ENCODE results near the gene OLFM4. TPM values are rescaled to one million over a fixed set of nuclear protein-coding genes. Genes with fewer than 3 reads are reported as not detected.

The OLFM4 gene
- total and polyA plus RNA-seq, 2 donors (not counting 3 experiments of a cell fraction or from before 2014, with no cell fraction given), result not detected

DNA sequence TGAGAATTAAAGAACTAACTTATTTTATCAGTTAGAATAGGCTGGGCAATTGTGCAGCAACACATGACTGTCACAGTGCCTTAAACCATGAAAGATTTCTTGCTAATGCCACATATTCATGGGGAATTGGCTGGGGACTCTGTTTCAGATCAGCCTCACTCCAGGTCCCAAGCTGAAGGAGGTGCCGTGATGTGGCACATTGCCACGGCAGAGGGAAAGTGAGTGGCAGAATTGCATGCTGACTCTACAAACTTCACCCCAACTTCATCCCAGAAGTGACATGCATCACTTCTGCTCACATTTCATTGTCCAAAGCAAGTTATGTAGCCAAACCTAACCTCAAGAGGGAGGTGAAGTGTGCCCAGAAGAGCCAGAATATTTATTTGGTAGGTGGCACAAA is 37.8 kb downstream of the OLFM4 start:
- DNase-seq (ENCODE audit: low read depth, low spot score) (no peak), FAIRE-seq (no peak)
- no TSS peak for BruUV-seq (replicated peaks)
- Histone ChIP-seq H3K27ac (ENCODE audit: insufficient read depth, low read depth, low read length) (no peak overlapping the region), H3K9me1 (replicated peaks; ENCODE audit: control insufficient read depth, extremely low read depth, insufficient read depth, low read length) (no peaks in the 10 kb centered on the region), H3K9me3 (replicated peaks; ENCODE audit: control insufficient read depth, insufficient read depth, low read length) (peaks cover 2% of the 10 kb centered on the region), H4K20me1 (replicated peaks; ENCODE audit: control insufficient read depth, extremely low read depth, insufficient read depth, low read length) (no peaks in the 10 kb centered on the region), H3K4me3 (replicated peaks in 1 of 3; ENCODE audit: insufficient read depth in 1 of 3, low read depth in 1 of 3, low read length in 3 of 3) (no peak overlapping the region), H3K27me3 (ENCODE audit: control insufficient read depth in 2 of 2, insufficient read depth in 2 of 2, low read length in 2 of 2) (no peaks in the 10 kb centered on the region), H2AFZ (ENCODE audit: low read depth, low read length) (no peak overlapping the region), H3K4me2 (ENCODE audit: insufficient read depth, low read length) (no peak overlapping the region), H3K79me2 (ENCODE audit: control insufficient read depth, insufficient read depth, low read length) (no peaks in the 10 kb centered on the region), H3K4me1 (ENCODE audit: control insufficient read depth, extremely low read depth, insufficient read depth, low read length) (no peaks in the 10 kb centered on the region), H3K9ac (replicated peaks; ENCODE audit: extremely low read depth, insufficient read depth, low read length) (no peak overlapping the region), H3K36me3 (ENCODE audit: control insufficient read depth in 2 of 2, extremely low read depth in 1 of 2, insufficient read depth in 2 of 2, low read length in 2 of 2) (no peaks in the 10 kb centered on the region)
- intact Hi-C loops (cut with micrococcal nuclease) (no loop called here), dilution Hi-C loops (cut with MboI; ENCODE audit: extremely low pct_ligation_motif_present, low sequenced_read_pairs) (no loop called here)
- ChIA-PET POLR2A (no interaction called here), CTCF (no interaction called here)
- no peak for TF ChIP-seq POLR2A (IDR thresholded peaks at IDR 0.05; ENCODE audit: low read depth, low read length)
- no peak for TF ChIP-seq POLR2AphosphoS5 (IDR thresholded peaks at IDR 0.05; ENCODE audit: insufficient read depth, low read depth, low read length)
- no peak for TF ChIP-seq CTCF (IDR thresholded peaks at IDR 0.05; ENCODE audit: extremely low read depth in 1 of 2, insufficient read depth in 1 of 2, low read depth in 1 of 2, low read length in 2 of 2)

GRCh38 chr13:53068585-53069520 is 40.2 kb downstream of the OLFM4 start:
- H3K9ac ChIP-seq (replicated peaks; ENCODE audit: extremely low read depth, insufficient read depth, low read length), result no peak overlapping the region
- no TSS peak for BruUV-seq (replicated peaks)
- no peaks in the 10 kb centered on the region for H4K20me1 ChIP-seq (replicated peaks; ENCODE audit: control insufficient read depth, extremely low read depth, insufficient read depth, low read length)
- dilution Hi-C loops (cut with MboI; ENCODE audit: extremely low pct_ligation_motif_present, low sequenced_read_pairs), result no loop called here
- H3K4me3 ChIP-seq (replicated peaks in 1 of 3; ENCODE audit: insufficient read depth in 1 of 3, low read depth in 1 of 3, low read length in 3 of 3), result no peak overlapping the region
- no peak overlapping the region for H3K27ac ChIP-seq (ENCODE audit: insufficient read depth, low read depth, low read length)
- no peak overlapping the region for H2AFZ ChIP-seq (ENCODE audit: low read depth, low read length)
- no peaks in the 10 kb centered on the region for H3K79me2 ChIP-seq (ENCODE audit: control insufficient read depth, insufficient read depth, low read length)
- no peak overlapping the region for H3K4me2 ChIP-seq (ENCODE audit: insufficient read depth, low read length)
- ChIA-PET POLR2A (no interaction called here), CTCF (no interaction called here)
- no peaks in the 10 kb centered on the region for H3K27me3 ChIP-seq (ENCODE audit: control insufficient read depth in 2 of 2, insufficient read depth in 2 of 2, low read length in 2 of 2)
- intact Hi-C loops (cut with micrococcal nuclease), result no loop called here
- peaks cover 4% of the 10 kb centered on the region for H3K9me3 ChIP-seq (replicated peaks; ENCODE audit: control insufficient read depth, insufficient read depth, low read length)
- TF ChIP-seq JUN (IDR thresholded peaks at IDR 0.05; ENCODE audit: borderline replicate concordance, insufficient read depth, insufficient read length, low read depth) (no peak), MAX (IDR thresholded peaks at IDR 0.05; ENCODE audit: insufficient read depth, insufficient read length) (no peak)
- H3K4me1 ChIP-seq (ENCODE audit: control insufficient read depth, extremely low read depth, insufficient read depth, low read length), result no peaks in the 10 kb centered on the region
- no peaks in the 10 kb centered on the region for H3K9me1 ChIP-seq (replicated peaks; ENCODE audit: control insufficient read depth, extremely low read depth, insufficient read depth, low read length)
- DNase-seq (ENCODE audit: low read depth, low spot score) (no peak), FAIRE-seq (no peak)
- H3K36me3 ChIP-seq (ENCODE audit: control insufficient read depth in 2 of 2, extremely low read depth in 1 of 2, insufficient read depth in 2 of 2, low read length in 2 of 2), result no peaks in the 10 kb centered on the region

Data from endothelial cell of umbilical vein (primary cell).